Immature natural killer cell (primary cell): ENCODE results near the gene FBXL19. TPM values are rescaled to one million over a fixed set of nuclear protein-coding genes. Genes with fewer than 3 reads are reported as not detected.
"Not testable (repeated sequence)": the region's sequence is repeated elsewhere in the genome, so short reads cannot be mapped to it uniquely, and the experiment has no call there.

Experiments used
- DNase-seq, 3 donors: peaks; one replicate each; pipeline ENCODE4 v3.0.0; 2022; ENCODE audit warnings: mixed read lengths in 1 of 3
- H3K27ac Mint-ChIP-seq, 6 donors: one replicate each; pipeline ENCODE4 v1.8.0; 2020; ENCODE audit warnings: mixed read lengths in 6 of 6, mild to moderate bottlenecking in 5 of 6, inconsistent platforms in 4 of 6, moderate library complexity in 3 of 6
- H3K27me3 Mint-ChIP-seq, 3 donors: one replicate each; pipeline ENCODE4 v1.8.0; 2020 to 2021; ENCODE audit warnings: low read depth in 3 of 3, mild to moderate bottlenecking in 3 of 3, mixed read lengths in 3 of 3, moderate library complexity in 3 of 3, inconsistent platforms in 1 of 3
- H3K36me3 Mint-ChIP-seq, 3 donors: one replicate each; pipeline ENCODE4 v1.8.0; 2020; ENCODE audit warnings: mixed read lengths in 3 of 3, inconsistent platforms in 2 of 3, mild to moderate bottlenecking in 2 of 3
- H3K4me1 Mint-ChIP-seq, 2 donors: one replicate each; pipeline ENCODE4 v1.8.0; 2020; ENCODE audit warnings: inconsistent platforms in 2 of 2, mild to moderate bottlenecking in 2 of 2, mixed read lengths in 2 of 2, moderate library complexity in 1 of 2
- H3K4me3 Mint-ChIP-seq, 5 donors: one replicate each; pipeline ENCODE4 v1.8.0; 2020; ENCODE audit warnings: mild to moderate bottlenecking in 5 of 5, mixed read lengths in 5 of 5, inconsistent platforms in 3 of 5, moderate library complexity in 3 of 5
- H3K9me3 Mint-ChIP-seq, 6 donors: one replicate each; pipeline ENCODE4 v1.8.0; 2020; ENCODE audit warnings: mild to moderate bottlenecking in 6 of 6, mixed read lengths in 6 of 6, inconsistent platforms in 4 of 6, moderate library complexity in 3 of 6
- polyA plus RNA-seq, 3 donors: library from polyadenylated mRNA; unstranded; fragments of 300-500 nt; fragmentation: Illumina TruSeq; gene quantifications; one replicate each; pipeline ENCODE4 v1.2.3, GENCODE V29; 2021

Gene FBXL19
- polyA plus RNA-seq, 3 donors from 2014 or later, result 0.18 to 1.1 (median 0.22) TPM

GRCh38 chr16:30930160-30930571, 6.8 kb downstream of the FBXL19 start:
- Mint-ChIP-seq H3K4me3 (no peak overlapping the region), H3K27me3 (no peaks in the 10 kb centered on the region), H3K4me1 (peaks cover 4 to 5% of the 10 kb centered on the region in 2 donors), H3K9me3 (no peaks in the 10 kb centered on the region), H3K36me3 (peaks cover 5 to 6% (median 5%) of the 10 kb centered on the region in 3 donors), H3K27ac (no peak overlapping the region)
- DNase-seq, result no peak

GRCh38 chr16:30931068-30931650, 7.8 kb downstream of the FBXL19 start:
- H3K9me3 Mint-ChIP-seq, result no peaks in the 10 kb centered on the region
- H3K27ac Mint-ChIP-seq, result no peak overlapping the region
- no peaks in the 10 kb centered on the region for H3K27me3 Mint-ChIP-seq
- peaks cover under 1% of the 10 kb centered on the region in 2 donors for H3K4me1 Mint-ChIP-seq
- H3K4me3 Mint-ChIP-seq, result no peak overlapping the region
- peaks cover 5 to 11% (median 5%) of the 10 kb centered on the region in 3 donors for H3K36me3 Mint-ChIP-seq
- no peak for DNase-seq

- Mint-ChIP-seq H3K27ac (peak overlapping the region in 2 of 6 donors; percentile 50 to 65), H3K9me3 (no peaks in the 10 kb centered on the region), H3K36me3 (peaks cover 5 to 11% (median 5%) of the 10 kb centered on the region in 3 donors), H3K4me3 (no peak overlapping the region), H3K4me1 (peaks cover 0 to 4% of the 10 kb centered on the region in 2 donors), H3K27me3 (no peaks in the 10 kb centered on the region)
- DNase-seq, result no peak
Measured at GRCh38 chr16:30934827-30935557, 11.6 kb downstream of the FBXL19 start.

- Mint-ChIP-seq H3K4me3 (no peak overlapping the region), H3K27me3 (peaks cover 0 to 2% (median 0%) of the 10 kb centered on the region in 3 donors), H3K27ac (peak overlapping the region in 1 of 6 donors; percentile 27), H3K9me3 (no peaks in the 10 kb centered on the region), H3K4me1 (peaks cover 17 to 19% of the 10 kb centered on the region in 2 donors), H3K36me3 (peaks cover 0 to 11% (median 0%) of the 10 kb centered on the region in 3 donors)
- no peak for DNase-seq
Measured at GRCh38 chr16:30937692-30938091, 14.3 kb downstream of the FBXL19 start.

- Mint-ChIP-seq H3K36me3 (peaks cover 0 to 11% (median 4%) of the 10 kb centered on the region in 3 donors), H3K4me1 (peaks cover 21 to 28% of the 10 kb centered on the region in 2 donors)
Measured at GRCh38 chr16:30939571-30939970, 16.2 kb downstream of the FBXL19 start.

DNA sequence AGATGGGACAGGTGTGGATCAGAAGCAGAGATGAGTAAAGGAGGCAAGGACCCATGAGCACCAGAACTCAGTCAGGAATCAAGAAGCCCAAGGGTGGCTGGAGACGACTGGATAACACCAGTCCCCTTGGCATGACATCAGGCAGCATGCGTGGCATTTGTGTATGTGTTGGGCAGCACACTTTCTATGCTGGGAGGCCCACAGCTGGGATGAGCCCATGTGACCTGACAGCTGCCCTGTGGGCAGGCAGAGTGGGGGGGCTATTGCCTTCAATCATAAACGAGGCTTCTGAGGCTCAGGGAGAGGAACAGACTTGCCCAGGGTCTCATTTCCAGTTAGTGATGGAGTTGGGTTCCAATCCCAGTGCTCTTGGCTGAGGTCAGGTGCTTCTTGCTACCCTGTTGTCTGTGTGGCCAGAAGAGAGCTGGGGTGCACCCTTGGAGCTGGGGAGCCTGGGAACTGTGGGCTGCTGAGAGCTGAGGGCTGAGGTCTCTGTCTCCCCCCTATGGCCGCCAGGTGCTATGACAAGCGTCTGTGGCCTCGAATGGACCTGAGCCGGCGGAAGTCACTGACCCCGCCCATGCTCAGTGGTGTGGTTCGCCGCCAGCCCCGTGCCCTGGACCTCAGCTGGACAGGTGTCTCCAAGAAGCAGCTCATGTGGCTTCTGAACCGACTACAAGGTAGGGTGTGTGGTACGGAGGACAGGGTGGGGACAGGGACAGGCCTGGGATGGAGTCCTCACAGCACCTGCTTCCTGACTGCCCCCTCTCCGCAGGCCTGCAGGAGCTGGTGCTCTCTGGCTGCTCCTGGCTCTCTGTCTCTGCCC, 18.4 kb downstream of the FBXL19 start:
- H3K9me3 Mint-ChIP-seq, result no peaks in the 10 kb centered on the region
- peaks cover 25 to 29% of the 10 kb centered on the region in 2 donors for H3K4me1 Mint-ChIP-seq
- peak; percentile 75 to 79 (median 78) for DNase-seq
- peak overlapping the region; percentile 74 to 83 (median 81) for H3K4me3 Mint-ChIP-seq
- peaks cover 0 to 2% (median 0%) of the 10 kb centered on the region in 3 donors for H3K27me3 Mint-ChIP-seq
- peaks cover 0 to 5% (median 0%) of the 10 kb centered on the region in 3 donors for H3K36me3 Mint-ChIP-seq
- H3K27ac Mint-ChIP-seq, result peak overlapping the region in 5 of 6 donors; percentile 77 to 83 (median 80)

More at GRCh38 chr16:30939571-30939970, 16.2 kb downstream of the FBXL19 start:
- not testable (repeated sequence) for H3K4me3 Mint-ChIP-seq, H3K27me3 Mint-ChIP-seq, DNase-seq, H3K27ac Mint-ChIP-seq, H3K9me3 Mint-ChIP-seq

- no peak for DNase-seq
- no peaks in the 10 kb centered on the region for H3K9me3 Mint-ChIP-seq
- H3K36me3 Mint-ChIP-seq, result peaks cover 0 to 5% (median 0%) of the 10 kb centered on the region in 3 donors
- peaks cover 25 to 29% of the 10 kb centered on the region in 2 donors for H3K4me1 Mint-ChIP-seq
- peak overlapping the region; percentile 74 to 83 (median 81) for H3K4me3 Mint-ChIP-seq
- peak overlapping the region in 5 of 6 donors; percentile 48 to 80 (median 68) for H3K27ac Mint-ChIP-seq
- H3K27me3 Mint-ChIP-seq, result peaks cover 0 to 2% (median 0%) of the 10 kb centered on the region in 3 donors
Measured at GRCh38 chr16:30942426-30942806, 19.0 kb downstream of the FBXL19 start.

- H3K9me3 Mint-ChIP-seq, result no peaks in the 10 kb centered on the region
- H3K27me3 Mint-ChIP-seq, result peaks cover 0 to 2% (median 0%) of the 10 kb centered on the region in 3 donors
- peak overlapping the region in 3 of 6 donors; percentile 41 to 70 (median 46) for H3K27ac Mint-ChIP-seq
- H3K4me1 Mint-ChIP-seq, result peaks cover 23 to 33% of the 10 kb centered on the region in 2 donors
- no peak for DNase-seq
- no peak overlapping the region for H3K4me3 Mint-ChIP-seq
- H3K36me3 Mint-ChIP-seq, result peaks cover 0 to 5% (median 0%) of the 10 kb centered on the region in 3 donors
Measured at GRCh38 chr16:30944352-30944751, 21.0 kb downstream of the FBXL19 start.

DNA sequence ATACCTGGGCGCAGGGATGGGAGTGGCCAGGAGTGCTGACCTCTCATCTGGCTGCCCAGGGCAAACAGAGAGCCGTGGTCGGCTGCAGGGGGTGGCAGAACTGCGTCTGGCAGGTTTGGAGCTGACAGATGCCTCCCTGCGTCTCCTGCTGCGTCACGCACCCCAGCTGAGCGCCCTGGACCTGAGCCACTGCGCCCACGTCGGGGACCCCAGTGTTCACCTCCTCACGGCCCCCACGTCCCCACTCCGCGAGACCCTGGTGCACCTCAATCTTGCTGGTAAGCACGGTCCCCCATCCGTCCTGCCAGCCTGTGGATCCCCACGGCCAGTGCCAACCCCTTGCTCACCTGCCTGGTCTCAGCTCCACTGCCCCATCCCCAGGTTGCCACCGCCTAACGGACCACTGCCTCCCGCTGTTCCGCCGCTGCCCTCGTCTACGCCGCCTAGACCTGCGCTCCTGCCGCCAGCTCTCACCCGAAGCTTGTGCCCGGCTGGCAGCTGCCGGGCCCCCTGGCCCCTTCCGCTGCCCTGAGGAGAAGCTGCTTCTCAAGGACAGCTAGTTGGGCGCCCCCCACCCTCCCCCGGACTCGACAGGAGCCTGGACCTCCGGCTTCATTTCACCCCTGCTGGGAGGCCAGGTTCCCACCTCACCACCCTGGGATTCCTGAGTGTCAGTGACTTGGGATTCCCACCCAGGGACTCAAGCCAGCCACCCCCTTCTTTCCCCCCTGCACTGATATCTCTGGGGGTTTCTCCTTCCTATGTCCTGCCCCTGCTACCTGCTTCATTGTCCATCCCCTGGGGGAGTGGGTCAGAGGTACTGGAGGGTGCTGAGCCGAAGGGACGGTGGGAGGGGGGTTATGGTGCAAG, 23.5 kb downstream of the FBXL19 start:
- Mint-ChIP-seq H3K4me3 (peak overlapping the region in 4 of 5 donors; percentile 30 to 73 (median 40)), H3K36me3 (peaks cover 0 to 5% (median 0%) of the 10 kb centered on the region in 3 donors), H3K4me1 (peaks cover 34 to 37% of the 10 kb centered on the region in 2 donors), H3K9me3 (no peaks in the 10 kb centered on the region), H3K27ac (peak overlapping the region in 1 of 6 donors; percentile 6), H3K27me3 (peaks cover 0 to 3% (median 2%) of the 10 kb centered on the region in 3 donors)
- no peak for DNase-seq

DNA sequence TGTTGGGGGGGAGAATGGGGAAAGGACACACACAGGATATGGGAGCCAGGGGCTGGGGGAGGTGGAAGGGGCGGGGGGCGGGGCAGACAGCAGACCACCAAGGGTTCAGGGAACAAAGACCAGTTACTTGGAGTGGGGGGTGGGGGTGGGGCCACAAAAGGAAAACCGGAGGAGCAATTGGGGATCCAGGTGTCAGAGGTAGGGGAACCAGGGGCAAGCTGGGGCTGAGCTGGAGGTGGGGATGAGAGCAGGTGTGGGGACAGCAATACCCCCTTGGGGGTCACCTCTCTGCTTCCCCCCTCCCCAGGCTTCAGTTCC, 24.1 kb downstream of the FBXL19 start:
- H3K27me3 Mint-ChIP-seq, result peaks cover 0 to 3% (median 0%) of the 10 kb centered on the region in 3 donors
- H3K9me3 Mint-ChIP-seq, result no peaks in the 10 kb centered on the region
- peaks cover 29 to 35% of the 10 kb centered on the region in 2 donors for H3K4me1 Mint-ChIP-seq
- DNase-seq, result no peak
- peaks cover 0 to 5% (median 0%) of the 10 kb centered on the region in 3 donors for H3K36me3 Mint-ChIP-seq
- no peak overlapping the region for H3K4me3 Mint-ChIP-seq
- no peak overlapping the region for H3K27ac Mint-ChIP-seq

DNA sequence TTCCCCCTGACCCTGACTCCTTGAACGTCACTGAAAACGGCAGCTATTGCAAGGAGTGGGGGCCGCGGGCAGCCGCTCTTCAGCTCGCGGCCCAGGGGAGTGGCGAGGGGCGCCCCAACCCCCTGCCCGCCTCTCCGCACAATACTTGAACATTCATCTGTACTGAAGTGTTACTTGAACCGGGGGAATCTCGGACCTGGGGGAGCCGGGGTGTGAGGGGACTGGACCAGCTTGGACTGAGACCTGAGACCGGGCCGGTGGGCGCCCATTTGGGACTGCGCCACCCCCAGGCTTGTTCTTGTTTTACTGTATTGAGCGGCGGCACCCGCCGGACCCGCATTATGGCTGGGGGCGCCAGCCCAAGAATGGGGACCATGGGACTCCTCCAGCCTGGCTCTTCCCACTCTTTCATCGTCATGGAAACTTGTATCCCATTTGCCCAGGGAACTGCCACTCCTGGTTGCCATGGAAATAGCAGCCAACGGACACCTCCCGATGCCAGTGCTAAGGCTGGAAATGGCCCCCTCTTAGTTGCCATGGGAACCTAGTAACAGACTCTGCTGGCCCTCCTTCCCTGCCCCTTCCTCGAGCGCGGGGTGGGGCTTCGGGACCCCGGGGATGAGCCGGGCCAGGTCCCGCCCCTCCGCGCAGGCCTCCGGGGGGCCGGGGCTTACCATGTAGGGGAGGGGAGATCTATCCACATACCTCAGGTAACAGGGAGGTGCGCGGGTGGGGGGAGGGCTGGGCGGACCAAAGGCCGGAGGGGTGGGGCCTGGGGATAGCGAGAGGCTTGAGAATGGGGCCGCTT, 24.7 kb downstream of the FBXL19 start:
- DNase-seq, result peak in 2 of 3 donors; percentile 17 to 22
- Mint-ChIP-seq H3K36me3 (peaks cover 0 to 5% (median 0%) of the 10 kb centered on the region in 3 donors), H3K9me3 (no peaks in the 10 kb centered on the region), H3K4me1 (peaks cover 24 to 30% of the 10 kb centered on the region in 2 donors), H3K27me3 (peaks cover 0 to 3% (median 0%) of the 10 kb centered on the region in 3 donors), H3K27ac (peak overlapping the region in 1 of 6 donors; percentile 71), H3K4me3 (peak overlapping the region in 2 of 5 donors; percentile 17 to 57)
